NT2/D1 (cell line): ENCODE results near the gene TIGAR.

Source experiments
- DNase-seq: peaks from one replicate; pipeline ENCODE4 v3.0.0-alpha.2; 2011; ENCODE audit warnings: low read depth, low spot score
- H3K27me3 ChIP-seq: 2 replicates; pipeline ENCODE4 v1.6.0; 2011; ENCODE audit warnings: mild to moderate bottlenecking; ENCODE audit not compliant: insufficient read length, insufficient read depth
- H3K36me3 ChIP-seq: 2 replicates; pipeline ENCODE4 v1.6.1; 2011; ENCODE audit warnings: mild to moderate bottlenecking, low read length, mixed read lengths; ENCODE audit not compliant: insufficient read depth, insufficient read length
- H3K4me1 ChIP-seq: 2 replicates; pipeline ENCODE4 v1.5.1; 2011; ENCODE audit not compliant: insufficient read depth, insufficient read length
- H3K4me3 ChIP-seq: 2 replicates; pipeline ENCODE4 v1.5.1; 2011; ENCODE audit warnings: low read depth; ENCODE audit not compliant: insufficient read length
- H3K9ac ChIP-seq: 2 replicates; pipeline ENCODE4 v1.6.0; 2011; ENCODE audit warnings: low read depth; ENCODE audit not compliant: insufficient read length
- H3K9me3 ChIP-seq: 2 replicates; pipeline ENCODE4 v1.5.1; 2011; ENCODE audit warnings: mild to moderate bottlenecking, low read length; ENCODE audit not compliant: insufficient read depth
- SUZ12 ChIP-seq: IDR thresholded peaks from 2 replicates; pipeline ENCODE4 v1.6.1; 2011; ENCODE audit not compliant: insufficient read length, insufficient read depth; ENCODE audit errors: extremely low read depth
- YY1 ChIP-seq: IDR thresholded peaks from 2 replicates; pipeline ENCODE4 v1.6.1; 2011; ENCODE audit not compliant: insufficient read length, insufficient read depth
- ZNF274 ChIP-seq: IDR thresholded peaks from 2 replicates; pipeline ENCODE4 v1.6.1; 2011; ENCODE audit warnings: mild to moderate bottlenecking, low read depth, low read length

The TIGAR gene

GRCh38 chr12:4370265-4370664 lies 49.3 kb downstream of the TIGAR start:
- no peaks in the 10 kb centered on the region for H3K36me3 ChIP-seq
- no peaks in the 10 kb centered on the region for H3K27me3 ChIP-seq
- no peaks in the 10 kb centered on the region for H3K9me3 ChIP-seq
- no peak overlapping the region for H3K9ac ChIP-seq
- TF ChIP-seq ZNF274 (no peak), SUZ12 (no peak), YY1 (no peak)
- H3K4me3 ChIP-seq, result no peak overlapping the region
- DNase-seq, result no peak
- no peaks in the 10 kb centered on the region for H3K4me1 ChIP-seq

GRCh38 chr12:4372653-4373052 lies 51.6 kb downstream of the TIGAR start:
- TF ChIP-seq ZNF274, result no peak
- TF ChIP-seq SUZ12, result no peak
- no peak for TF ChIP-seq YY1
- DNase-seq, result no peak
- Histone ChIP-seq H3K27me3 (no peaks in the 10 kb centered on the region), H3K4me3 (no peak overlapping the region), H3K9me3 (no peaks in the 10 kb centered on the region), H3K36me3 (no peaks in the 10 kb centered on the region), H3K4me1 (no peaks in the 10 kb centered on the region), H3K9ac (no peak overlapping the region)

- Histone ChIP-seq H3K27me3 (no peaks in the 10 kb centered on the region), H3K9me3 (no peaks in the 10 kb centered on the region), H3K36me3 (no peaks in the 10 kb centered on the region), H3K9ac (no peak overlapping the region), H3K4me3 (no peak overlapping the region), H3K4me1 (peaks cover 4% of the 10 kb centered on the region)
- TF ChIP-seq ZNF274 (no peak), SUZ12 (no peak), YY1 (no peak)
- DNase-seq, result no peak
These were observed 54.4 kb downstream of the TIGAR start for GRCh38 chr12:4375449-4375848.

GRCh38 chr12:4378772-4379171 lies 57.8 kb downstream of the TIGAR start:
- Histone ChIP-seq H3K9me3 (no peaks in the 10 kb centered on the region), H3K4me1 (peaks cover 4% of the 10 kb centered on the region), H3K36me3 (no peaks in the 10 kb centered on the region), H3K4me3 (no peak overlapping the region), H3K27me3 (no peaks in the 10 kb centered on the region), H3K9ac (no peak overlapping the region)
- no peak for DNase-seq
- TF ChIP-seq ZNF274 (no peak), YY1 (no peak), SUZ12 (no peak)

GRCh38 chr12:4379405-4379804 lies 58.4 kb downstream of the TIGAR start, which contains the start of gene FGF23:
Gene FGF23 (minus strand): TSS chr12:4379712. CDS start chr12:4379582, 130 bp downstream.
- TF ChIP-seq YY1 (no peak), ZNF274 (no peak), SUZ12 (no peak)
- Histone ChIP-seq H3K36me3 (no peaks in the 10 kb centered on the region), H3K4me1 (peaks cover 4% of the 10 kb centered on the region), H3K9ac (no peak within 1 kb of the TSS), H3K4me3 (no peak within 1 kb of the TSS), H3K9me3 (no peaks in the 10 kb centered on the region), H3K27me3 (no peaks in the 10 kb centered on the region)
- peak; percentile 90 for DNase-seq

- no peak for TF ChIP-seq SUZ12
- no peak for TF ChIP-seq YY1
- no peak for TF ChIP-seq ZNF274
- Histone ChIP-seq H3K9me3 (no peaks in the 10 kb centered on the region), H3K4me1 (peaks cover 4% of the 10 kb centered on the region), H3K36me3 (no peaks in the 10 kb centered on the region), H3K9ac (no peak overlapping the region), H3K27me3 (no peaks in the 10 kb centered on the region), H3K4me3 (no peak overlapping the region)
- DNase-seq, result no peak
These were observed 59.3 kb downstream of the TIGAR start for GRCh38 chr12:4380332-4380731.

GRCh38 chr12:4383304-4383865 lies 62.4 kb downstream of the TIGAR start:
- TF ChIP-seq ZNF274 (no peak), YY1 (no peak), SUZ12 (no peak)

More at GRCh38 chr12:4383304-4383865, 62.4 kb downstream of the TIGAR start:
- Histone ChIP-seq H3K4me3 (no peak overlapping the region), H3K4me1 (peaks cover 4% of the 10 kb centered on the region), H3K9ac (no peak overlapping the region), H3K9me3 (no peaks in the 10 kb centered on the region), H3K36me3 (no peaks in the 10 kb centered on the region), H3K27me3 (no peaks in the 10 kb centered on the region)
- peak; percentile 94 for DNase-seq
